ENCODE data around the gene LTN1.

The LTN1 gene

DNA sequence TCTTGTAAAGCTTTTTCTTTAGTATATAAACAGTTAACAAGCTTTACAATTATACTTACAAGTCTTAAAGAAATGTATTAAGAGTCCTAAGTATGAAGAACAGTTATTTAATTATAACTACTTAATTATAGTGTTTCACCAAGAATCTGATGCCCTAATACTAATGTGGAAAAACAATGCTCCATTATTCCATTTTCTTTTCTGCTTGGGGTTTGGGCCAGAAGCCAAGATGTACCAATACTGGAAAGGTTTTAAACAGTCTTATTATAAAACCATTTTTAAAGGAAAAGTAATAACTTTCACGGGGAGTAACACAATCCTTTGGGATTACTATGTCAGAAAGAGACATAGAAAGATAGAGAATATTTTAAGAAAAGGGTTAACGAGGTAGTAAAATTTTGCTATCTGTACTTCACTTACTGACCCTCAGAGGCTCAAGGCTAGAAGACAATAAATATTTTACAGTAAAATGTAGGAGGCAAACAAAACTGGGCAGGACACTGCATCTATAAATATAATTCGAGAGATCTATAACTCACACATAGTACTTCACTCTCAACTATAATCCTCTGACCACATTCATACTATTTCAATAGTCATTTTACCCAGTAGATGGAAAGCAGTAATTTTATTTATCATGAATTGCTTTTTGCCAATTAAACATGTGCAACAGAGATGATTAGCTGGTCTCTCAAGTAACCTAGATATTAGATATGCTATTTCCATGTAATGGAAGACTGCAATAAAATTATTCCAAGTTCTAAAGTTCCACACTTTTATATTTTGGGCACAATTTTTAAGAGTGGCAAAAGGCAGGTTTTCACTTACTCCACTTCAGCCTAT lies 63.9 kb downstream of the LTN1 start:
- DNase-seq, result no peak

DNA sequence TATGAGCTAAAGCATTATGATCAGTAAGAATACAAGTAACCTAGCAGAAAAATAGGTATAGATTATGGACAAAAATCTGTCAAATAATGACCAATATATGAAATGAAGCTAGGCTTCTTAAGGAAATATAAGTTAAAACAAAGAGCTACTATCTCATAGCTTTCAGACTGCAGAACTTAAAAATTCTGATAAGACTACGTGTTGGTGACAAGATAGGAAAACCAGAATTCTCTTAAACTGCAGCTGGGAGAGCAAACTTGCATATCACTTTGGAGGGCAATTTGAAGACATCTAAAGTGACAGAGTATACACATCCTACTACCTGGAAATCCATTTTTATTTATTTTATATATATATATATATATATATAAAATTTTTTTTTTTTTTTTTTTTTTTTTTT lies 65.5 kb downstream of the LTN1 start:
- no peak for DNase-seq

GRCh38 chr21:28923439-28923975 lies 69.2 kb downstream of the LTN1 start:
- no peak for DNase-seq

DNA sequence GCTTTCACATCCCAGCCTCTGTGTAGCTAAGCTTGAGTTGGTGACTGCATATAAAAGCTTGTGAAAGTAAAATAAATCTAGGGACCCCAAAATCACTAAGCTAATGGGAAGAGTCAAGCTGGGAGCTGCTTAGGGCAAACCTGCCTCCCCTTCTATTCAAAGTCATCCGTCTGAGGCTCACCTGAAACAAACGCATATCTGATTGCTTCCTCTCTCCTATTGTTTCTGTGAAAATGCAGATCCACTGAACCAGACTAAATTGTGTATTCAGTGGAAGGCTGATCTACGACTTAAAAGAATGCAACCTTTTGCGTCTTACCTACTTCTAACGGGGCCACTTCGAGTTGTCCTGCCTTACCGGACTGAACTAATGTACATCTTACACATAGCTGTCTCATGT lies 70.3 kb downstream of the LTN1 start:
- DNase-seq, result no peak

- no peak for DNase-seq
These were observed 76.4 kb downstream of the LTN1 start for GRCh38 chr21:28916150-28916893.

- DNase-seq, result no peak
These were observed 79.6 kb downstream of the LTN1 start for GRCh38 chr21:28913071-28913470.

DNA sequence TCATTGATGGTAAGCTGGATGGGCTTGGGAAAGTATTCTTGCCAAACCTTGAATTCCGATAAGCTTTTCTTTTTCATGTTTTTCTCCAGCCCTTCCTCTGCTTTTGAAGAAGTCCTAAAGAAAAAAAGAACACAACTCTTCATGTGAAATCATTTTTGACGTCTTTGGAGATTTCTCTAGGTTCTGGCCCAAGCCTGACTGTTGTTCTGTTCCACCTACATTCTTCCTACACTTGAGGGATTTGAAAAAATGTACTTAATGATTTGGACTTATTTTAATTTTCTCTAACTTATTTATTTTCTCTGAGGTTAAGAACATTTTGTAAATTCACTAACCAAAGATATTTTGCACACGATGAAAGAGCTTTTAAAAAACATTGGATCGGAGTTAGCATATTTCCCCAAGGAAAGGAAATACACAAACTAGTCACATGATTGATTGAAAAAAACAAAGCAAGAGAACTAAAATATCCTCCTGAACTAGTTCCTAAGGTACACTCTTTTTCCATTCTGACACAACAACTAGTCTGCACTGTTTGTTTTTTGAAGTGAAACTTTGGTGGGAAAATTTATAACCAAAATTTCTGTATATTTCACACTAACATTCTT lies 82.3 kb downstream of the LTN1 start:
- DNase-seq, result no peak

DNA sequence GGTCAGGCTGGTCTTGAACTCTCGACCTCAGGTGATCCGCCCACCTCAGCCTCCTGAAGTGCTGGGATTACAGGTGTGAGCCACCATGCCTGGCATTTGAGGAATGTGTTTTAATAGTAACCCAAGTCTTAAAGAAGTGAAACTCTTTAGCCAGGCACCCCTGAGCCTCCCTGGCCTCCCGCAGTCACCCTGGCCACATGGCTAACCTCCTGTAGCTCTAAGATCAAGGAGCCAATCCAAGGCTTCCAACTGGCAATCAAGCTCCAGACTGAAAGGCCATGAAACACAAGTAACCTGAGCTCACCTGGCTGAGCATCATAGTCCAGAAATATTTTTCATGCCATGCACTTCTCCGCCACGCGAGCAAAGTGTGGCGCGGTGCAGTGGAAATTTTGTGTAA lies 84.3 kb downstream of the LTN1 start:
- DNase-seq, result no peak

DNA sequence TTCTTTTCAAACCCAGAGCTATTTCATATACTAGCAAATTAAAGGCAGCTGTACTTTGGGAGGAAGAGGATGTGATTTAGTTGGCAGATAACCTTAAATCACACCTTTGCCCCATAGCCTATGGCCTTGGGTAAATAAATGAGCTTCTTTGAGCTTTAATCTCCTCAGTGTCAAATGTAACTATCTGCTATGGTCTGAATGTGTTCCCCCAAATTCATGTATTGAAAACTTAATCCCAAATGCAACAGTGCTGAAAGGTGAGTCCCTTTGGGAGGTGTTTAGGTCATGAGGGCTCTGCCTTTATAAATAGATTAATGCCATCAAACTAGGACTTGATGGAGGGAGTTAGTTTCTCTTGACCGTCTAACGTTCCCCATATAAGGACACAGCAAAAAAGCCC lies 85.8 kb downstream of the LTN1 start:
- DNase-seq, result no peak

DNA sequence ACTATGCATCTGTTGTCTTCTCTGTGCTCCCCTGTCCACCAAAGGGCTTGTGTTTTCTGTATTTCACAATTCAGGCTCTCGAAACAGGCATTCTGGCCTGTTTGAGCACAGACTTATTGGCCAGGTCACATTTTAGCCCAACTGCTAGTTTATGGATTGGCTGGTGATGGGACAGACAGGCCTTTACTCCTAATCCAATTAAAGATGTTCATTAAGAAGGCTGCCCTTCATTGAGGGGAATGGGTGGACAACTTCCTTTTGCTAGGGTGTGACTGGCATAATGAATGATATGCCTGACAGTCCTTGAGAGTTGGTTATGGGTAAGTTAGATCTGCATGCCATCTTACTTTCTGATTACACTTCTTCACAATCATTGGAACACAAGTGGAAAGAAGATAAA lies 86.4 kb downstream of the LTN1 start:
- DNase-seq, result no peak

DNA sequence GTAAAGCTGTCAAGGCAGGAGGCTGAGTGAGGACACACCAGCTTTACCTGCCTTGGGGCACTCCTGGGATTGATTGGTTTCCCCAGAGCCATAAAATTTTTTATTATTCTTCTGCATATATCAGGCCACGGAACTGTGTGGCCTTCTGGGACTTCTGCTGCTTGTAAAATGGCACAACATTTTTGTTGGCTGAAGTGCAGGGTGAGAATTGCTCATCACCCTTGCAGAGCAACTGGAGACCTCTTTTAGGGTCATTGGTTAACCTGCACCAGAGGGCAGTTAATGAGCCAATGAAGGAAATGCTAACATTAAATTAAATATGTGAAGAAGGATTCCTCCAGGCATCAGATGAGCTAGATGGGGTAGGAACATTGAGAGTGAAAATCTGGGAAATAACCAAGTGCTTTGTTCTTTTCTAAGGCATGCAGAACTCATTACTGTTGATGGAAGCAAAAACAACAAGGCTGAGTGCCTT lies 87.7 kb downstream of the LTN1 start:
- DNase-seq, result no peak

DNA sequence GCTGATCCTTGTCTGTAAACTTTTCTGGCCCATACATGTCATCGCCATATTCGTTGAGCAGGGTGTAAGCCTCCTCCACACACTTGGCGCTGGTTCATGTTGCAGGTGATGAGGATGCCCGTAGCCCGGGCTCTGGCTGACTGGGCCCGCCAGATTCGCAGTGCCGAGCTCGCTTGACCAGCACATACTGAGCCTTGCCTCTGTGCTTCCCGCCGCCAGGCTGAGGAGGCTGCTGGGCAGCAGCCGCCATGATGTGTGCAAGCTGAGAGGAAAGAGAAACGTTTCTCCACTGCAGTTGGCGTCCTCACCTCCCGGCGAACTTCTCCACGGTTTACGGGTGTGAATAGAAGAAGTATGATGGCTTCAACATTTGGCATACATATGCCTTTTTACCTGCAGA lies 89.2 kb downstream of the LTN1 start:
- DNase-seq, result no peak

DNA sequence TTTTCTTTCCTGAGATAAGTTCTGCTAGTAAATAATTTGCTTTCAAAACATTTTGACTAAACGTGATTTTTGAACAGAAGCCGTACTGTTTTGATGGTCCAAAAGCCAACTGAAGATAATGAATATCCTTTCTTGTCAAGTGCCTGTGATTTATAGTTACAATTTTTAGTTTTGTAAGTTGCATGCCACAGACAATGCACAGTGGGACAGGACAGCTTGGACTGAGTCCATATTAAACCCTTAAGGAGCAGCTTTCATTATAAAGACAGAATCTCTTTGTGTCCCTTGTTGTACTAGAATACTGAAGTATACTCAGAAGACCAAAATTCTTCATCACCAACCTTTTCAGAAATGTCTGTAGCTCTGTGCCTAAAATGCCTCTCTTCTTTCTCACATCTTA lies 92.2 kb downstream of the LTN1 start:
- no peak for DNase-seq

DNA sequence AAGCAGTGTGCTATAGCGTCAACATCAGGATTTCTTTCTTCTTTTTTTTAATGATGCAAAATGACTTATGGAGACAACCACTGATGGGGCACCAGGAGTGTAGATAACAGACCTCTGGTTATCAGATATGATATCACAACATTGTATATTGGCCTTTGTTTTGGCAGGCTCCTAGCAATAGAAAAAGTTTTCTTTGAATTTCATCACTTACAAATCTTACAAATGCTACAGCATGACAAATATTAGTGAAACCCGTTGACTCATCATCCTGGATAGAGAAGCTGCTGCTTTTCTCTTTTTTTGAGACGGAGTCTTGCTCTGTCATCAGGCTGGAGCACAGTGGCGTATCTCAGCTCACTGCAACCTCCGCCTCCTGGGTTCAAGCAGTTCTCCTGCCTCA lies 92.9 kb downstream of the LTN1 start:
- DNase-seq, result peak; percentile 74

DNA sequence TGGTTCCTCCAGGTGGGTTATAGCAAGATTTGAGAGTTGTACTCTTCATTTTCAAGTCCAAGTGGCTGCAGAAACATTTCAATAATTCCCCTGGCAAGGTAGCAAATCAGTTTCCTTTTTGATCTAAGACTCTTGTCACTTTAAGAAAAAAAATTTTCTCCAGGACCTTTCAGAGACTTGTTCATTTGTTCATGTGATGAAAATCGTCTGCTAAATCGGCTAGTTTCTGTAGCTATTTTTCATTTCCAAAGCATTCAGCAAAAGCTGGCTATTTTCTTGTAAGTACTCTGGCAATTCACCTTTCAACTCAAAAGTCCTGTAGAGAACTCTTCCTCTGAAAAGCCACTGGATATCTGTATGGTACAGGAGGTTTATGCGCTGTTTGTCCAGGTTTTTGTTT lies 93.5 kb downstream of the LTN1 start:
- DNase-seq, result no peak

- no peak for DNase-seq
These were observed 99.0 kb downstream of the LTN1 start for GRCh38 chr21:28893687-28894086.

- no peak for DNase-seq
These were observed 100.2 kb downstream of the LTN1 start for GRCh38 chr21:28892199-28893111.

GRCh38 chr21:28885853-28886177 lies 106.9 kb downstream of the LTN1 start:
- DNase-seq, result peak; percentile 46

DNA sequence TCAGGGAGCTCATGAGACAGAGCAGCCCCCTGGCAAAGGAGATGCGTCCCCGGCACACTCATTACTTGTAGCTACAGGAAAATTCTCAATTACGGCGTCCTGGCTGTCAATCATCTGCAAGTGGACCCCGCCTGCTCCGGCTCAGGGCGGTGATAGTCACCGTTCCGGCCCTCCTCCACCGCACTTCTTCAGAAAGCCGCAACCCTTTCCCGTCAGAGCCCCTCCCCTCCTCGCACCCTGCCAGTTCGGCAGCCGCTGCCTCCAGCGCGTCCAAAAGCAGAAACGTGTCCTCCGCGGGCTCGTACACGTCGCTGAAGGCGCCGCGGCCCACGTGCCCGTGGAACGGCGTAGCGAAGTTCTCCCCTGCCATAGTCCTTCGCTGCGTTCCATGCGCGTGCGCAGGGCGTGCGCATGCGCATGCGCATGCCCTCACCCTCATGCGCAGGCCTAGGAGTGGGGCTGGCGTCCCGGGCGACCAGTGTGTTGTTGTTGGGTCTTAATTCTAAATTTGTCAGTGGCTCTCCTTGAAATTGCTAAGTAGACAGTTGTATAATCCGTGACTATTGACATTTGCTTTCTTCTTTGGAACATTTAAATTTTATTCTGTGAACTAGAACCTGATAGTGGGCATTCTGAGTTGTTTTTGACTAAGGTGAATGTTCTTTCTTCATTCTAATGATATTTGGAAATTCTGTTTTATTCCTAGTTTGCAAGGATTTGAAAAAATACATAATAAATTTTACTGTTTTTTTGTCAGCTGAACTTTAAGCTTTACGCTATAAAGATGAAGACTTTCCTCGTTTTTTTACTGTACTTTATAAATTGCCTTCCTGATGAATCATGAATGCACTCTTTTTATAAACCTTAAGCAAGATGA lies 107.5 kb downstream of the LTN1 start:
- peak; percentile 94 for DNase-seq

DNA sequence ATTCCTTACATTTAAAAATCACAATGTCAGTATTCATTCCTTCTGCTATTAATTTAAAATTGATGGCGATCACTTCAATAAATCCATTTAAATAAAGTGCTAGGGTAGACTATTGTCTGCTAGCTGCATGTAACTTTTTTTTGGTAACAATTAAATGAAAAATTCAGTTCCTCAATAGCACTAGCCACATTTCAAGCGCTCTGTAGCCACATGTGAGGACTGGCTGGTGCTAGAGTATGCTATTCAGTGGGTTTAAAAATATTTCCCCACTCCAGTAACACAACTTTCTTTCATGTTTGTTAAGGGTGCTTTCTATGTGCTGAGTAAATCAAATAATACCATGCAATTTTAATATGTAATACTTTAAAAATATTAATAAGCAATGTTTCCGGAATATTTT lies 108.2 kb downstream of the LTN1 start:
- DNase-seq, result peak; percentile 14

DNA sequence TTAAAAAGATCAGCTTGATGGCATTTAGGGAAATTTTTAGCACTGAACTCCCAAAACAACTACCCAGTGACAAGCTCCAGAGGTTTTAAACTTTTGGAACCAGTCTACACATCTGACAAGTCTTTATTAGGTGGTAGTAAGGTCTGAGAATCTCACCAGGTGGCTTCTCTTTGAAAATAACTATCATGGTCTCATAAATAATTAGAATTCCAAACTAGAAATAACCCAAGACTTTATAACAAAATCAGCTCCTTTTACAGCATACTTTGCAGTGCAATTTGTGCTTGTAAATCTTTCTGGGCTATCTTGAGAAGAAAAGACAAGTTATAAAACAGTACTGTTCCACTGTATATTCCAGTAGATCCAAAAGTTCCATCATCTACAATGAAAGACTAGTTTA lies 108.7 kb downstream of the LTN1 start:
- no peak for DNase-seq

All from fibroblast of skin of scalp (primary cell).